Activated naive CD4-positive, alpha-beta T cell (primary cell): Measurements from ENCODE around the gene YJU2.
A peak's percentile ranks its signal among the peaks of the same experiment; 100 is the strongest.

Experiments
- DNase-seq, 4 experiments: peaks; one replicate each; lab custom pipeline; 2025; lab: John Stamatoyannopoulos, UW

The YJU2 gene

DNA sequence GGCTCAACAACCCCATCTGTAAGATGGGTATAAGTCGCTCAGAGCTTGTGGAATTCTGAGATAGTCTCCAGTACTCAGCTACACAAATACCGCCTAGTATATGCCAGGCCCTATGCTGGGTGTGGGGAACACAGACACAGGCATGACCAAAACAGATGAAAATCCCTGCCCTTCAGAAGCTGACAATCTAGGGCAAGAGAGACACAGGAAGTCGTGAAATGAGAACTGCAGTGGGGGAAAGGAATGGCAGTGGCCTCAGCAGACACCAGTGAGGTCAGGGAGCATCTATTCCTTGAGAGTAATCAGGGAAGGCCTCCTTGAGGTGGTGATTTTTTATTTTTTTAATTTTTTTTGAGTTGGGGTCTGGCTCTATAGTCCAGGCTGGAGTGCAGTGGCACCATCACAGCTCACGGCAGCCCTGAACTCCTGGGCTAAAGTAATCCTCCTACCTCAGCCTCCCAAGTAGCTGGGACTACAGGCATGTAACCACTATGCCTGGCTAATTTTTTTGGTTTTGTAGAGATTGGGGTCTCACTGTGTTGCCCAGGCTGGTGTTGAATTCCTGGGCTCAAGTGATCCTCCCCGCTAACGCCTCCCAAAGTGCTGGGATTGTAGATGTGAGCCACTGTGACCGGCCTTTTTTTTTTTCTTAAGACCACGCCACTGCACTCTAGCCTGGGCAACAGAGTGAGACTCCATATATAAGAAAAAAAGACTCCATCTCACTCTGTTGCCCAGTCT, 52.1 kb downstream of the YJU2 start:
- no peak for DNase-seq

DNA sequence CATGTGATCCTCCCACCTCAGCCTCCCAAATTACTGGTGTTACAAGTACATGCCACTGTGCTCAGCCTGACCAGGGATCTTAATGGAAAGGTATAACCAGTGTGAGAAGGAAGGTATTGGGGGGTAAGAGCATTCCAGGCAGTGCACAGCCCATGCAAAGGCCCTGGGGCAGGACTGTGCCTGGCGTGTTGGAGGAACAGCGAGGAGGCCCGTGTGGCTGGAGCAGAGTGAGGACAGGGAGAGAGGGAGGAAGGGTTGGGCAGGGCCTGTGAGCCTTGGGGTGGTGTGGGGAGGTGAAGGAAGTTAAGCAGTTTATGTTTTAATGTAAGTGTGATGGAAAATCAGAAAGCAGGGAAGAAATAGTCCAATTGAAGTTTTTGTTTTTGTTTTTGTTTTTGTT, 53.7 kb downstream of the YJU2 start:
- no peak for DNase-seq

GRCh38 chr19:4301590-4302242, 54.8 kb downstream of the YJU2 start:
- no peak for DNase-seq

DNA sequence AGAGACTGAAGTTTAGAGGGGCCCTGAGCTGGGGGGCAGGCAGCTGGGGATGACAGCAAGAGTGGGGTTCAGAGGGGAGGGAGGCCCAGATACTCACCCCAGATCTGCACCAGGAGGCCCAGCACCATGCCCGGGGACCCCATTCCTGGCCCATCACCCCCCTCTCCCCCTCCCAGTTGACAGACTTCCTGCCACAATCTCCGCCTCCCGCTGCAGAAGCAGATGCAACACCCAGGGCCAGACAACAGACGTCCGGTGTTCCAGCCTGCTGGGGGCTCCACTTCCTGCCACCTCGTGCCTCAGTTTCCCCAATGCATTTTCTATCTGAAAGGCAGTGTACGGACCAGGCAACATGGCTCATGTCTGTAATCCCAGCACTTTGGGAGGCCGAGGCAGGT, 55.4 kb downstream of the YJU2 start, which contains the start of gene TMIGD2:
Gene TMIGD2 (minus strand): TSS at position 147 of the 398 bp plus-strand sequence. CDS start 4 bp downstream, at position 143.
- DNase-seq = peak in 1 of 4 experiments; percentile 42

DNA sequence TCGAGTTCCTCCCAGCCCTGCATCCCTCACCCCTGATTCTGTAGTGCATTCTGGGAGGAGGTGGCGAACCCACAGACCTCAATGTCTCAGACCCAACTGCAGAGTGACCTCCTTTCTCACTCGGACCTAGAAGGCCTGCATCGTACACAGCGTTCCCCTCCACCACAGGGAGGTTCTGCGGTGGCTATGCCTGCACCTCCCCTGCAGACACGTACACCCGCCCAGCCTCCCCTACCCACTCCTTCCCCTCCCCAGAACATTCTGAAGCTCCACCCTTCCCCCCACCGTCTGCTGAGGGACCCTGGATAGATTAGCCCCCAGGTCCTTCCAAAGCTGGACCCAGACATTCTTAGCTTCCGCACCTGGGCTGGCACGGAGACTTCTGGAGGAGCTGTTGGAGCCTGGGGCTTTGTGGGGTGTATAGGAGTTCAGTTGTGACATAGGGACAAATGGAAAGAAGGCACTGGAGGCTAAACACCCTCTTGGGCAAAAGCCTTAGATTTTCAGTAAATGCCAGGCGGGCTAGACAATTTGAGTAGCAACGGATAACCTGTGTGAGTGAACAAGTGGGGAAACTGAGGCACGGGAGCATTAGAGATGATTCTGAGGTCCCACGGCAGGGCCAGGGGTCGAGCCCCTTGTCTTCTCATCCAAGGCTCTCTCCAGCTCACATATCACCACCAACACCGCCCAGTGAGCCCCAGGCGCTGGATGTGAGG, 57.1 kb downstream of the YJU2 start:
- no peak for DNase-seq

- peak; percentile 34 to 65 (median 44) for DNase-seq
Measured at GRCh38 chr19:4304538-4305256, 57.8 kb downstream of the YJU2 start, which contains the start of gene FSD1. TSS of gene FSD1 (plus strand) at chr19:4304598. CDS start at chr19:4304747, 149 bp downstream.

- DNase-seq = no peak
Measured at GRCh38 chr19:4305257-4305612, 58.4 kb downstream of the YJU2 start.

DNA sequence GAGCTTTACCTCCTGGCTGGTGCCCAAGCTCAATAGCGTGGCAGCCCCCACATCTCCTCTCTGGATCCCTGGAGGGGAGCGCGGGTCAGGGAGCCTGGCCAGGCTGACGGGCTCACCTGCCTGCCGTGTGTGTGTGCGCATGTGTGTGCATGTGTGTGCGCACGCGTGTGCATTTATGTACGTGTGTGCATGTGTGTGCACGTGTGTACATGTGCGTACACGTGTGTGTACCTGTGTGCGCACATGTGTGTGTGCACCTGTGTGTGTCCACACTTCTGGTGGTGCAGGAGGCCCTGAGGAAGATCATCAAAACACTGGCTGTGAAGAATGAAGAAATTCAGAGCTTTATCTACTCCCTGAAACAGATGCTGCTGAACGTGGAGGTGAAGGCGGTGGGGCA, 58.8 kb downstream of the YJU2 start:
- DNase-seq = no peak

- no peak for DNase-seq
Measured at GRCh38 chr19:4310247-4311121, 63.6 kb downstream of the YJU2 start.

GRCh38 chr19:4313847-4314490, 67.1 kb downstream of the YJU2 start:
- DNase-seq = no peak

DNA sequence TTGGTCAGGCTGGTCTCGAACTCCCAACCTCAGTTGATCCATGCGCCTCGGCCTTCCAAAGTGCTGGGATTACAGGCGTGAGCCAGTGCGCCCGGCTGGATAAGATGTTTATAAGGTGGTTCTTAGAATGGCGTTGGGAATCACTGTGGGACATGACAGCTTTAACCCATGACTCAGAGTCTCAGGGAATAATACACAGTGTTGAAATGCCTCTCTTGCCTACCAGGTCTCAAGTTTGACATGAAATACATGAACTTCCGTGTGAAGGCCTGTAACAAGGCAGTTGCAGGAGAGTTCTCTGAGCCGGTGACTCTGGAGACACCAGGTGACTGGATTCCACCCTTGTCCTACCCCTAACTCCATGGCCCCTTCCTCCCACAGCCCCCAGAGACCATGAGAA, 70.1 kb downstream of the YJU2 start:
- no peak for DNase-seq

- no peak for DNase-seq
Measured at GRCh38 chr19:4318460-4318859, 71.6 kb downstream of the YJU2 start.
